K562 (cell line): ENCODE measurements around the gene ZNF548. TPM values are rescaled to one million over a fixed set of nuclear protein-coding genes. Genes with fewer than 3 reads are reported as not detected.

ENCODE experiments used
- AFF1 ChIP-seq, 2 experiments: fragments of 450-650 bp; IDR thresholded peaks; 2 replicates each; pipeline ENCODE4 v1.6.1; 2018; ENCODE audit warnings: mild to moderate bottlenecking in 2 of 2, low read depth in 1 of 2; ENCODE audit not compliant: partially characterized antibody in 2 of 2
- CHD1 ChIP-seq: fragments of 200-600 bp; sonication (generic); IDR thresholded peaks from one replicate; pipeline ENCODE4 v1.6.1; 2012; ENCODE audit warnings: mild to moderate bottlenecking, moderate library complexity, low read length, inconsistent platforms
- DPF2 ChIP-seq: fragments of 450-650 bp; IDR thresholded peaks from 2 replicates; pipeline ENCODE4 v1.6.1; 2016
- ELF4 ChIP-seq: fragments of 450-650 bp; formaldehyde crosslinking; IDR thresholded peaks from 2 replicates; pipeline ENCODE4 v1.4.0; 2022; ENCODE audit warnings: missing genetic modification characterization
- FOXO4 ChIP-seq: fragments of 450-650 bp; formaldehyde crosslinking; IDR thresholded peaks from 2 replicates; pipeline ENCODE4 v1.4.0; 2020; ENCODE audit warnings: mild to moderate bottlenecking, moderate library complexity
- GABPB1 ChIP-seq: sonication (generic); formaldehyde crosslinking; IDR thresholded peaks from 2 replicates; pipeline ENCODE4 v1.8.0; 2022; ENCODE audit warnings: mild to moderate bottlenecking, missing genetic modification reagents
- HMGN3 ChIP-seq: IDR thresholded peaks from 2 replicates; pipeline ENCODE4 v1.6.1; 2011; ENCODE audit warnings: borderline replicate concordance, low read depth, mild to moderate bottlenecking, mixed read lengths, low read length; ENCODE audit not compliant: insufficient read length; ENCODE audit errors: extremely low read depth
- HNRNPK ChIP-seq: fragments of 200-400 bp; formaldehyde crosslinking; IDR thresholded peaks from one replicate; pipeline ENCODE4 v1.6.1; 2018; ENCODE audit warnings: mild to moderate bottlenecking, low read depth, low read length; ENCODE audit not compliant: poor library complexity, severe bottlenecking
- MNT ChIP-seq, 2 experiments: fragments of 450-650 bp; conservative IDR thresholded peaks; 2 replicates each; pipeline ENCODE4 v1.6.1; 2017; ENCODE audit warnings: mild to moderate bottlenecking in 2 of 2, moderate library complexity in 2 of 2
- SMARCB1 ChIP-seq: IDR thresholded peaks from 2 replicates; pipeline ENCODE4 v1.6.1; 2011; ENCODE audit warnings: improper control_type of control experiment, low read depth; ENCODE audit not compliant: insufficient read length
- SRSF9 ChIP-seq: fragments of 200-400 bp; formaldehyde crosslinking; IDR thresholded peaks from 2 replicates; pipeline ENCODE4 v1.6.1; 2017; ENCODE audit warnings: low read depth, low read length, borderline replicate concordance
- STAT6 ChIP-seq: sonication (generic); formaldehyde crosslinking; IDR thresholded peaks from 2 replicates; pipeline ENCODE4 v1.8.1; 2023; ENCODE audit warnings: mild to moderate bottlenecking, missing genetic modification reagents
- ZC3H11A ChIP-seq: IDR thresholded peaks from 2 replicates; pipeline ENCODE4 v1.6.1; 2012; ENCODE audit warnings: low read depth, low read length, improper control_type of control experiment
- ZNF12 ChIP-seq: sonication (generic); formaldehyde crosslinking; IDR thresholded peaks from 2 replicates; pipeline ENCODE4 v1.4.0; 2020; ENCODE audit warnings: mild to moderate bottlenecking, missing genetic modification reagents
- ZNF347 ChIP-seq: fragments of 450-650 bp; formaldehyde crosslinking; IDR thresholded peaks from 2 replicates; pipeline ENCODE4 v1.4.0; 2020; ENCODE audit warnings: low read depth, mild to moderate bottlenecking, moderate library complexity
- ZNF551 ChIP-seq: fragments of 250-450 bp; sonication (Bioruptor Pico); IDR thresholded peaks from 2 replicates; pipeline ENCODE4 v1.5.0; 2021; ENCODE audit warnings: mild to moderate bottlenecking, moderate library complexity
- ZNF589 ChIP-seq: fragments of 200-800 bp; sonication (Bioruptor generic); IDR thresholded peaks from 2 replicates; pipeline ENCODE4 v1.6.1; 2016; ENCODE audit warnings: low read depth, missing genetic modification characterization, missing compliant biosample characterization
- ZNF696 ChIP-seq: fragments of 250-450 bp; sonication (Bioruptor Pico); conservative IDR thresholded peaks from 2 replicates; pipeline ENCODE4 v1.4.0; 2020; ENCODE audit warnings: mild to moderate bottlenecking, moderate library complexity
- polyA plus RNA-seq, 8 experiments: library from polyadenylated mRNA; depleted of rRNA in 4 of 8; stranded (reverse) in 5 of 8; unstranded in 3 of 8; fragments of >200 nt; fragmentation: Nextera tagmentation in 2 of 8; fragmentation: Illumina TruSeq in 1 of 8; extraction: Ambion mirVana in 2 of 8; extraction: Trizol in 1 of 8; gene quantifications; 2 replicates each; pipeline versions ENCODE4 v1.2.1 to v1.2.3, GENCODE V29; 2011 to 2014; ENCODE audit warnings: inconsistent platforms in 1 of 8, missing spikeins in 1 of 8
- total RNA-seq, 7 experiments: library from RNA; depleted of rRNA in 6 of 7; stranded (reverse); fragments of >200 nt in 6 of 7; fragmentation: Illumina TruSeq in 2 of 7; extraction: Trizol in 2 of 7; gene quantifications; 2 replicates each; pipeline versions ENCODE4 v1.2.1 to v1.2.3, GENCODE V29; 2011 to 2021; ENCODE audit warnings: low replicate concordance in 1 of 7

The ZNF548 gene
- total and polyA plus RNA-seq, 9 of the 15 experiments (the other 6 are each of a cell fraction or from before 2014, with no cell fraction given), result 1.5 to 8.7 (median 4.5) TPM

GRCh38 chr19:57410877-57411671, 21.4 kb downstream of the ZNF548 start, which contains the start of gene ZNF17 (continued):
- peak in 1 of 2 experiments; percentile 91 for TF ChIP-seq AFF1 (IDR thresholded peaks at IDR 0.05; ENCODE audit: low read depth in 1 of 2, partially characterized antibody in 2 of 2)
- TF ChIP-seq STAT6 (CRISPR knock-in tag), result no peak
- peak; percentile 95 for TF ChIP-seq GABPB1
- TF ChIP-seq ZNF12 (CRISPR knock-in tag), result no peak
- TF ChIP-seq HMGN3, result no peak
- no peak for TF ChIP-seq FOXO4 (CRISPR knock-in tag)
- TF ChIP-seq ELF4 (CRISPR knock-in tag), result no peak
- no peak for TF ChIP-seq SRSF9
- no peak for TF ChIP-seq DPF2
- no peak for TF ChIP-seq SMARCB1
- TF ChIP-seq HNRNPK, result no peak
- TF ChIP-seq ZNF551, result no peak
- no peak for TF ChIP-seq ZC3H11A
- no peak for TF ChIP-seq ZNF589
- no peak for TF ChIP-seq ZNF696
- TF ChIP-seq CHD1, result no peak
- peak; percentile 75 to 79 for TF ChIP-seq MNT (conservative IDR thresholded peaks at IDR 0.05)
- no peak for TF ChIP-seq ZNF347
